Lower leg skin (tissue), 4 donors: Measurements from ENCODE around the gene IGFL1. TPM values are rescaled to one million over a fixed set of nuclear protein-coding genes. Genes with fewer than 3 reads are reported as not detected.
"Not testable (repeated sequence)": the region's sequence is repeated elsewhere in the genome, so short reads cannot be mapped to it uniquely, and the experiment has no call there.

ENCODE experiments used
- DNase-seq, 2 donors: peaks; one replicate each; pipeline ENCODE4 v3.0.0-alpha.2; 2019; ENCODE audit warnings: low spot score in 2 of 2
- H3K4me3 ChIP-seq: fragments of 200-600 bp; sonication (generic); 2 replicates; pipeline ENCODE4 v1.5.1; 2017; ENCODE audit warnings: mild to moderate bottlenecking, low read depth; ENCODE audit not compliant: poor library complexity, severe bottlenecking
- POLR2A ChIP-seq, 2 donors: fragments of 450-650 bp; IDR thresholded peaks; one replicate each; pipeline ENCODE4 v1.6.1; 2016 to 2017; ENCODE audit warnings: antibody characterized with exemption in 2 of 2, mild to moderate bottlenecking in 1 of 2, moderate library complexity in 1 of 2
- WGBS, 2 donors: methylation state at CpG; one replicate each; pipeline ENCODE4 v1.1.5; 2018; 5-methylcytosine and 5-hydroxymethylcytosine counted together
- intact Hi-C: fragments of 100-400 bp; cut with DNase I; formaldehyde crosslinking; loops from one replicate; pipeline ENCODE4 v1.15.0; 2023; ENCODE audit warnings: low total_unique reads
- total RNA-seq, 4 donors: library from RNA; depleted of rRNA; stranded (reverse); fragments of >200 nt; gene quantifications; one replicate each; pipeline ENCODE4 v1.1.0, GENCODE V29; 2016
- TF ChIP-seq, protein P1 (sequence below), 3 donors: fragments of 450-650 bp; IDR thresholded peaks; one replicate each; pipeline ENCODE4 v1.5.1; 2016; ENCODE audit warnings: antibody characterized with exemption in 3 of 3, mild to moderate bottlenecking in 3 of 3, moderate library complexity in 2 of 3

Gene IGFL1
- total RNA-seq, 4 donors from 2014 or later, result 0.55 to 0.88 TPM; not detected in 2

DNA sequence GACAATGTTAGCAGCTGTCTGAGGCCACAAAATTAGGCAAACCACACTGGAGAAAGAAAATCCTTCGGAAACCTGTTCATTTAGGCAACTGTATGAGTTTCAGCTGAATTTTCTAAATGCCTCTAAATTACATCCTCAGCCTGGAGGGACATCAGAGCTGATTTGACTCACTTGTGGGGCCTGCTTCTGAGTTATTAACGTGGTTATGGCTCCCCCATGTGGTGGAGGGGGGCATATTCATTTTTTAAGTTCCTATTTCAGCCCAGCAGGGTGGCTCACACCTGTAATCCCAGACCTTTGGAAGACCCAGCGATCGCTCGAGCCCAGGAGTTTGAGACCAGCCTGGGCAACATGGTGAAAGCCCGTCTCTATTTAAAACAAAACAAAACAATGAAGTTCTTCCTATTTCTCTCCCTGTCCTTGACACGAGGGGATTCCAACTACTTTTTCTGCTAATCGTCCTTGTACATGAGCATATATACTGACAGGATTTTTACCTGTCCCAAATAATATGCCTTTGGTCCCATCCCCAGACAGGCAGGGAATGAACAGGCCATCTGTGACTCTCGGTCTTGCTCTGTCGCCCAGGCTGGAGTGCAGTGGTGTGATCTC lies 35.8 kb downstream of the IGFL1 start:
- intact Hi-C loops, result loop anchor here (10.0 kb wide), 2 partner anchors 191 to 231 kb away; no protein-coding TSS in a partner anchor
- H3K4me3 ChIP-seq, result no peak overlapping the region
- WGBS, 2 donors, result 17 to 21% methylated on average over 10 of the region's 10 CpGs
- peak in 1 of 2 donors; percentile 80 for DNase-seq
- TF ChIP-seq POLR2A (IDR thresholded peaks at IDR 0.05), result no peak
- TF ChIP-seq, protein P1, sequence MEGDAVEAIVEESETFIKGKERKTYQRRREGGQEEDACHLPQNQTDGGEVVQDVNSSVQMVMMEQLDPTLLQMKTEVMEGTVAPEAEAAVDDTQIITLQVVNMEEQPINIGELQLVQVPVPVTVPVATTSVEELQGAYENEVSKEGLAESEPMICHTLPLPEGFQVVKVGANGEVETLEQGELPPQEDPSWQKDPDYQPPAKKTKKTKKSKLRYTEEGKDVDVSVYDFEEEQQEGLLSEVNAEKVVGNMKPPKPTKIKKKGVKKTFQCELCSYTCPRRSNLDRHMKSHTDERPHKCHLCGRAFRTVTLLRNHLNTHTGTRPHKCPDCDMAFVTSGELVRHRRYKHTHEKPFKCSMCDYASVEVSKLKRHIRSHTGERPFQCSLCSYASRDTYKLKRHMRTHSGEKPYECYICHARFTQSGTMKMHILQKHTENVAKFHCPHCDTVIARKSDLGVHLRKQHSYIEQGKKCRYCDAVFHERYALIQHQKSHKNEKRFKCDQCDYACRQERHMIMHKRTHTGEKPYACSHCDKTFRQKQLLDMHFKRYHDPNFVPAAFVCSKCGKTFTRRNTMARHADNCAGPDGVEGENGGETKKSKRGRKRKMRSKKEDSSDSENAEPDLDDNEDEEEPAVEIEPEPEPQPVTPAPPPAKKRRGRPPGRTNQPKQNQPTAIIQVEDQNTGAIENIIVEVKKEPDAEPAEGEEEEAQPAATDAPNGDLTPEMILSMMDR (IDR thresholded peaks at IDR 0.05), result peak in 1 of 3 donors; percentile 89

- TF ChIP-seq, protein P1 (IDR thresholded peaks at IDR 0.05), result no peak
- TF ChIP-seq POLR2A (IDR thresholded peaks at IDR 0.05), result no peak
- DNase-seq, result no peak
- WGBS, 2 donors, result 85 to 88% methylated on average over 7 of the region's 7 CpGs
- intact Hi-C loops, result loop anchor here (10.0 kb wide), 2 partner anchors 194 to 234 kb away; no protein-coding TSS in a partner anchor
- no peak overlapping the region for H3K4me3 ChIP-seq
These were observed 39.6 kb downstream of the IGFL1 start for GRCh38 chr19:46269101-46269500.

DNA sequence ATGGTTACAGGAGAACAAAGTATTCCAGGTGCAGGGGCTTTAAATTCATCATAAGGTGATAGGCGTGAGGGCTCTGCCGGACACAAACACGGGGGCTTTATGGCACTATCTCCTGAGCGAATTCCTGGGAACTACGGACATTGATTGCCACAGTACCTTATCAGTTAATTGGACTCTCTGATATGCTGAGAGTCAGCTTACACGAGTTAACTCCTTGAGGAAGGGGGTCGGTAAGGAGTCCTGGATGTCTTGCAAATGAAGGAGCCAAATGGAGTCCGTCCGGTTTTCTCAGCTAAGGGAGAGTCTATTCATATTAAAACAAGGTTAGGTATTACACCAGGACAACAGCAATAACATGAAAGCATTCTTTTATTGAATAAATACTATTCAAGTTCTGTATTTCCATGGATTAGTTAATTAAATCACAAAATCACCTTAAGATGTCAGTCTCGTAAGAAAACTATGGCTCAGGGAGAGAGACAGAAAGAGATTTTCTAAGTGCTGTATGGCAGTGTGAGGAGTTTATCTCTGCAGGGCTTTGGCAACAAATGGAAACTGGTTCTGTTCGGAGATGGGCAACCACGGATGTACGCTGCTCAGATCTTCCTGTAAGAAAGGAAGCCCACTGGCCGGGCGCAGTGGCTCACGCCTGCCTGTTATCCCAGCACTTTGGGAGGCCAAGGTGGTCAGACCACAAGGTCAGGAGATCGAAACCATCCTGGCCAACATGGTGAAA lies 41.1 kb downstream of the IGFL1 start:
- no peak for TF ChIP-seq POLR2A (IDR thresholded peaks at IDR 0.05)
- TF ChIP-seq, protein P1 (IDR thresholded peaks at IDR 0.05), result no peak
- H3K4me3 ChIP-seq, result no peak overlapping the region
- 58 to 60% methylated on average over 17 of the region's 17 CpGs for WGBS, 2 donors
- intact Hi-C loops, result no loop called here
- DNase-seq, result no peak

DNA sequence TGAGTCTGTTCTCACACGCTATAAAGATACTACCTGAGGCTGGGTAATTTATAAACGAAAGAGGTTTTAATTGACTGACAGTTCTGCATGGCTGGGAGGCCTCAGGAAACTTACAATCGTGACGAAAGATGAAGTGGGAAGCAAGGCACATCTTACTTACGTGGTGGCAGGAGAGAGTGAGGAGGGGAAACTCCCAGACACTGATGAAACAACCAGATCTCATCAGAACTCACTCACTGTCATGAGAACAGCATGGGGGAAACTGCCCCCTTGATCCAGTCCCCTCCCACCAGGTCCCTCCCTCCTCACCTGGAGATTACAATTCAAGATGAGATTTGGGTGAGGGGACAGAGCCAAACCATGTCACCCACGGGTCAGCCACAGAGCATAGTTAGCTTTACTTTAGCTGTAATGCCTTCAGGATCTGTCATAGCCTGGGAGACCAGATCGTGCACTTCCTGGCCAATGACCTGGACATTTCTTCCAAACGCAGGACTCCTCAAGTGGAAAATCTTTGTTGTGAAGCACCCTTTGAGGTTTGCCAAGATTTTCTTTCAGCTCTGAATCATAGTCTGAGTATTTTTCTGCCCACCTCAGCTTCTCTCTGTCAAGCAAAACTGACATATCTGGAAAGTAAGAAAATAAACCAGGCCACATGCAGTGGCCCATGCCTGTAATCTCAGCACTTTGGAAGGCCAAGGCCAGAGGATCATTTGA lies 42.1 kb downstream of the IGFL1 start:
- intact Hi-C loops, result no loop called here
- no peak overlapping the region for H3K4me3 ChIP-seq
- TF ChIP-seq, protein P1 (IDR thresholded peaks at IDR 0.05), result no peak
- no peak for TF ChIP-seq POLR2A (IDR thresholded peaks at IDR 0.05)
- 49 to 61% methylated on average over 8 of the region's 8 CpGs for WGBS, 2 donors
- DNase-seq, result no peak

DNA sequence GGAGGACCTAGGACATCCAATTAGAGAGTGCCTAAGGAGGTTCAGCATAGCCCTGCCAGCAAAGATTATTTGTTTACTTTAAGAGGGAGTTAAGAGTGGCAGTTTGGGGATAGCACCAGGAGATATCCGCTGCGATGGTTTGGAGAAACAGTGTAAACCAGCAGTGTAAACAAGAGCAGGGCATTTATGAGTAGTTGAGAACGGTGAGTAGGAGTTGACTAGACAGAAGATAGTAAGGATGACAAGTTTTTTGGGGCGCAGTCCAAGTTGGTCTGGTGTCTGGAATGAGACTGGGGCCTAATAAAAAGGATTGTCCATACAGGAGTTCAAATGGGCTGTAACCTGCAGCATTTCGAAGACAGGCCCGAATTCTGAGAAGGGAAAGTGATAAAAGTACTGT lies 44.4 kb downstream of the IGFL1 start:
- intact Hi-C loops, DNase-seq, H3K4me3 ChIP-seq: not testable (repeated sequence)
- 88 to 90% methylated on average over 6 of the region's 6 CpGs for WGBS, 2 donors

GRCh38 chr19:46279177-46279576 lies 49.6 kb downstream of the IGFL1 start:
- WGBS, 2 donors, result 83 to 85% methylated on average over 7 of the region's 7 CpGs
- intact Hi-C loops, result no loop called here
- TF ChIP-seq, protein P1 (IDR thresholded peaks at IDR 0.05), result no peak
- TF ChIP-seq POLR2A (IDR thresholded peaks at IDR 0.05), result no peak
- no peak for DNase-seq
- no peak overlapping the region for H3K4me3 ChIP-seq
